Stimulated activated CD4-positive, alpha-beta T cell treated with anti-CD3 and anti-CD28 coated beads, TNF-alpha, amount 100 ng/mL, for 4 hours (primary cell): ENCODE results near the gene MEOX2.

Experiments used
- DNase-seq, 3 experiments: peaks; one replicate each; pipeline ENCODE4 v3.0.0-alpha.2; 2020; ENCODE audit warnings: low read depth in 3 of 3

Gene MEOX2

GRCh38 chr7:15686295-15686956 lies at the start of gene MEOX2:
Gene MEOX2, minus strand, starts transcription at chr7:15686683. Its CDS starts 281 bp downstream, at chr7:15686402.
- no peak for DNase-seq

DNA sequence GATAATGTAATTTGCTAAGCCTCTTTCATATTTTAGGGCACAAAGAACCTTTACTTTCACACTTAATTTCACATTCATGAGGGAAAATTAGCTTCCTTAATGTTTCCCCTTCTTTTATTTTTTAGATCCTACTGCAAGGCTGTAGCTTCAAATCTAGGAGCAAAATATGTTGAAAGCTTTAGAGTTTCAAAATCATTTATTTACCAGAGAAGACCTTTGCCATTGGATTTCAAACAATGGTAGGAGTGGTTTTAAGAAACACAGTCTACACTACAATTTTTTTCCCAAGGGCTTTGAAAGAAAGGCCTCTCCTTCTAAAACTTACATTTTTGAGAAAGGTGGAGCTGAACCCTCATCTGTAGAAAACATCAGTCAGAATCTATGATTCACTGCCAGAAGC lies 43.3 kb upstream of the MEOX2 start:
- DNase-seq, result no peak

DNA sequence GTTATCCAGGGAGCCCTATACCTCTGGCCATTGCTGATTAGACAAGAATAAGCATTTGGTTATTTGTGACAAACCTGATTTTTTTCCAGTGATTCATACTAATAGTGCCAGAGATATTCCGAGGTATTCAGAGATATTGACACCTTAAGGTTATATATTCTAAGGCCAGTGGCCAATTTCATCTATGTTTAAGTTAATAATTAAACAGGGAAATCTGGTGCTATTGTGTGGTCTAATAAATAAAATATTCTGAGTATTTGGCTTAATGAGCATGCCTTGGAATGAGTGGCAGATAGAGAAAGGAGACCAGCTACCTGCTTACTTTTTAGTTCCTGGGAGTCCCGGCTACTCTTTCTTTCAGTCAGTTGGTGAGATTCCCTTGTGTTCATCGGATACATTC lies 38.6 kb upstream of the MEOX2 start:
- no peak for DNase-seq

GRCh38 chr7:15723841-15724240 lies 37.4 kb upstream of the MEOX2 start:
- DNase-seq, result no peak

GRCh38 chr7:15720849-15721471 lies 34.5 kb upstream of the MEOX2 start:
- no peak for DNase-seq

DNA sequence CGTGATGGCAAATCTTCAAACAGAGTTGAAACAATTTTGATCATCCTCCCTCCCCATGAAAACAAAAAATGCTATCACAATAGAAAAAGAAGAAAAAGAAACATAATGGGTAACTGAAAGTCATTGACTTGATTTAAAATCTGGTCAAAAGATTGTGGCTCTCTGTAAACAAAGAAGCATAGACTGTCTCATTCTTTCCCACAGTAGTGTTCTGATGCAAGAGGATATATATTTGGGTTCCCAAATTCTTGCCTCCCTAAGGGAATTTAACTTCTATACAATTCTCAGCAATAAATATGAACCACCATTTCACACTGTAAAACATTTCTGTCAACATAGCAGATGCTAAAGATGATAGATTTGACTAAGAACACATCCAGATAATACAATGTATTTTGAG lies 32.8 kb upstream of the MEOX2 start:
- no peak for DNase-seq

DNA sequence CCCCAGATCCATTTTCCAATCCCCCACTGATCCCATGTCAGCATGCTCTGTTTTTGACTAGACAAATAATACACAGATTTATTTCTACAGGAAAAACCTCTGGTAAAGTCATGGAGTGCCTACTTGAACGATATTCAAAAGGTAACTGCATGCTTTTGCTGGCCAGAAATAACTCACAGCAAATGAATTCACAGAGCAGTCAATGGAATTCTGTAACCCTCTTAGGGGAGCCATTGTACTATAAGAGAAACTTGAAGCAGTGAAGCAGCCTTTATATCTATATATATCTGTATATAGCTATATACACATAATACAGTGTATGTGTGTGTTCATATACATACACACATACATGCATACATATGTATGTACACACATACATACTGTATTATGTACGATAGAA lies 29.0 kb upstream of the MEOX2 start:
- DNase-seq, result no peak

GRCh38 chr7:15709978-15710377 lies 23.5 kb upstream of the MEOX2 start:
- no peak for DNase-seq

GRCh38 chr7:15707570-15707969 lies 21.1 kb upstream of the MEOX2 start:
- DNase-seq, result no peak

GRCh38 chr7:15703732-15704131 lies 17.2 kb upstream of the MEOX2 start:
- no peak for DNase-seq

DNA sequence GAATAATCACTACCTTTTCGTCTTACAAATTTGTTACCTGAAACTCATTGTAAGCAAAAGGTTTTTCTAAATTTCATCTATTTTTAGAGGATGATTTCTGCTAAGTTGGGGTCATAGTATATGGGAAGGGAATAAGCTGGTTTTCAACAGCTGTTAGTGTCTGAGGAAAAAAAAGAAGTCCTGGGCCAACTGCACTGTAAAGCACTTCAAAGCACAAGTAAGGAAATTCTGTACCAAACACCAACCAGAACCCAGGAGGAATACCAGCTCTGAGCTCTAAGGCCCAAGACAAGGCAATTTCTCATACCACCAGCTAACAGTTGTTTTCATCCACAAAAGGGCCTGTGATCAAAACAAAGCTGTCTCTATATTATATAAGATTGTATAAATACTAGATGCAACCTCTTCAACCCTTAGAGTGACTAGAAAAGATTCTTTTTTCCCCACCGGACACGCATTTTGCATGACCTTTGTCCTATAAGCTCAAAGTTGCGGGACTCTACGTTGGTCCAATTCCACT lies 6.1 kb upstream of the MEOX2 start:
- no peak for DNase-seq

- DNase-seq, result no peak
Measured at GRCh38 chr7:15688911-15689310, 2.4 kb upstream of the MEOX2 start.

GRCh38 chr7:15688279-15688626 lies 1.8 kb upstream of the MEOX2 start:
- DNase-seq, result no peak

GRCh38 chr7:15687546-15688278 lies 1.2 kb upstream of the MEOX2 start:
- DNase-seq, result no peak

DNA sequence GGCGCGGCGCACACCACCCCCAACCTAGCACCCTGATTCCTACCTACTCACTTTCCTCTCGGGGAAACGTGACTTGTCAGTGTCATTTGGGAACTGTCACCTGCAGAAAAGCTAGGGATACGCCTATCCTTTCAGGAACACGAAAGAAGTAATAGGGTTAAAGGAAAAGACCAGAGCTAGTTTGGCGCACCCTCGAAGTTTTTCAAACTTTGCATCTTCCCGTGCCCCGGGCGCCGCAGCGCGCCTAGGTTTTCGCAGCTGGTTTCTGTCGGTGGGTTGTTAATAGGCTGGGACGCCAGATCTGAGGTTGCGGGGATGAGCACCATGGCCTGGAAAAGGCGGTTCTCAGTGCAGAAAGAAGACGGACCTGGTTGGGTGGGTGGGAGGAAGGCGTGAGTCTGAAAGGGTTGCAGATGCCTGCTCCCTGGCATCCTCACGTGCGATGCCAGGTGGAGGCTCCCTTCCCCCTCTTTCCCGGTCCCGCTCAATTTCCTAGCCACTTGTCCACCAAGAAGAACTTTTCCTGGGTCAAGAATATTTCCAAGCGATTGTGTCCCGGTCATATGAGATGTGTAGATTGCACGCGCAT lies 568 bp upstream of the MEOX2 start:
- no peak for DNase-seq

- no peak for DNase-seq
Measured at GRCh38 chr7:15685358-15686294, 857 bp downstream of the MEOX2 start.

GRCh38 chr7:15684871-15685270 lies 1.6 kb downstream of the MEOX2 start:
- DNase-seq, result no peak

- DNase-seq, result no peak
Measured at GRCh38 chr7:15684111-15684800, 2.2 kb downstream of the MEOX2 start.

- no peak for DNase-seq
Measured at GRCh38 chr7:15682751-15683245, 3.7 kb downstream of the MEOX2 start.

DNA sequence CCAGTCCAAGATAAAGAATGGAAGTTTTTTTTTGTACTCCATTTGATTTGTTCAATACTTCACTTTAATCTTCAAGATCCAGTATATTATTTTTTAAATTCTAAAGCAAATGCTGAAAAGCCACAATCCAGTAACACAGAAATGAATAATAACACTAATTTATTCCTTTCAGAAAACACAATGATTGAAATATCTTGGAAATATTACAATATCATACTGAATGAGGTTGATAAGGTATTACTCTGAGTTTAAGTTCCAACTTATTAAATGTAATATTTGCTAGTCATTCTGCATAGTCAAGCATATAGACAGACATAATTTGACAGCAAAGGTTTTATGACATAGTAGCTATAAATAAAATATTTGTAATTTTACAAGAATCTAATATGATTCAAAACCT lies 4.4 kb downstream of the MEOX2 start:
- no peak for DNase-seq

DNA sequence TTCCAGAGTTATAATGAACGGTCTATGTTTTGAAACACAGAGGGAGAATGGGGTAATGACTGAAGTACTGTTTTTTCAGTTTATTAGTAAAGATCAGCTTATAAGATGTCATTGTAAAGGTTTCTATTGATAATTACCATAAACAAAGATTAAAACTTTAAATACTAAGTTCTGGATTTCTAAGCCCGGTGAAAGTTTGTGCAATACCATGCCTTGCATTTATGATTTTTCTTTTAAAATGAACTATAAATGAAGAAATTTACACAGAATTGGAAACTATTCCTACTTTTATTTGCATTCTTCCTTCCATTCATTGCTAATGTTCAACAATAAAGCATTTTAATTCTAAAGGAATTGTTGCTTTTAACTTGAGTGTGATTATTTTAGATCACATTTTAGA lies 4.9 kb downstream of the MEOX2 start:
- no peak for DNase-seq
